ENCODE data around the gene SMARCD2.
"Not testable (repeated sequence)": the region's sequence is repeated elsewhere in the genome, so short reads cannot be mapped to it uniquely, and the experiment has no call there.

SMARCD2 gene

DNA sequence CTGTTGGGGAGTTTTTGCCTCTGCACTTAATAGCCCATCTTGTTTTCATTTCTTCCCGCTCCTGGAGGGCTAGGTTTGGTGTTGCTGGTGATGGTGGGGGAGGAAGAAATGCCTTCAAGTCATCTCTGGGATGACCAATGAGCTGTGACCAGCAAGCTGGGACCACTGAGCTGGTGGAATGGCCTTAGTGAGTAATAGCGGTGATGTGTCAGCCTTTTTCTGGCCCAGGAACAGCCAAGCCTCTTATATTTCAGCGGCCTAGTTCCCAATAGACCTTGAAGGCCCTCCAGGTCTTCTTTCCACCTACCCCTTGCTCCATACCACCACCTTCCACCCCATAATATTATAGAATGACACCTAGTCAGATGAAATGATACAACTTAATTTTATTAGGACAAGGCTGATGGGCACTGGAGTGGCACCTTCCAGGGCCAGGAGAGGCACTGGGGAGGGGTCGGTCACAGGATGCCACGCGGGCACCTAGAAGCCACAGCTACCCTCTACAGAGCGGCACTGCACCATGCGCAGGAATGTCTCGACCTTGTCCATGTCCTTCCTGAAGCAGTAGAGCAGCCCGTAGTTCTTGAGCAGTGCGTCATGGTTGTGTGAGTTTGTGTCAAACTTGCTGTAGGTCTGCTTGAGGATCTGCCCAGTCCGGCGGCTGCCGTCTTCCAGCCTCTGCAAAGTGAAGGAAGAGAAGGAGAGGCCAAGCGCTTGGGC is 29.3 kb upstream of the SMARCD2 start:
- H3K4me3 ChIP-seq (ENCODE audit: low read depth, low read length); DNase-seq (ENCODE audit: low read depth, low spot score); in situ Hi-C loops (cut with HindIII; ENCODE audit: low sequenced_read_pairs): not testable (repeated sequence)

DNA sequence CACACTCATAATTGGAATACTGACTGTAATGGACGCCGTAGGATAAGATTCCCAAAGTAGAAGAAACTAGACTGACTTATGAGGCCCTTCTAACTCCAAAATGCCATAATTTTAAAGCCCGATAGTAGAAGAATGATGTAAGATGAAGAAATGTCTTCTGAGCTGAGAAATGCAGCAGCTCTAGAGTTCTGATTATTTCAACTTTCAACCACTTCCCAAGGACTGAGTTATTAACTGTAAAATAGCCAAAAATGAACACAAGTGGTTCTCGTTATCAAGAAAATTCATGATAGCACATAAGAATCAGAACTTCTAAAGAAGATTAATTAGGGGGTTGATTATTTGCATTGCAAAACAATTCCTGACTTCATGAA is 27.8 kb upstream of the SMARCD2 start:
- in situ Hi-C loops (cut with HindIII; ENCODE audit: low sequenced_read_pairs), result not testable (repeated sequence)

DNA sequence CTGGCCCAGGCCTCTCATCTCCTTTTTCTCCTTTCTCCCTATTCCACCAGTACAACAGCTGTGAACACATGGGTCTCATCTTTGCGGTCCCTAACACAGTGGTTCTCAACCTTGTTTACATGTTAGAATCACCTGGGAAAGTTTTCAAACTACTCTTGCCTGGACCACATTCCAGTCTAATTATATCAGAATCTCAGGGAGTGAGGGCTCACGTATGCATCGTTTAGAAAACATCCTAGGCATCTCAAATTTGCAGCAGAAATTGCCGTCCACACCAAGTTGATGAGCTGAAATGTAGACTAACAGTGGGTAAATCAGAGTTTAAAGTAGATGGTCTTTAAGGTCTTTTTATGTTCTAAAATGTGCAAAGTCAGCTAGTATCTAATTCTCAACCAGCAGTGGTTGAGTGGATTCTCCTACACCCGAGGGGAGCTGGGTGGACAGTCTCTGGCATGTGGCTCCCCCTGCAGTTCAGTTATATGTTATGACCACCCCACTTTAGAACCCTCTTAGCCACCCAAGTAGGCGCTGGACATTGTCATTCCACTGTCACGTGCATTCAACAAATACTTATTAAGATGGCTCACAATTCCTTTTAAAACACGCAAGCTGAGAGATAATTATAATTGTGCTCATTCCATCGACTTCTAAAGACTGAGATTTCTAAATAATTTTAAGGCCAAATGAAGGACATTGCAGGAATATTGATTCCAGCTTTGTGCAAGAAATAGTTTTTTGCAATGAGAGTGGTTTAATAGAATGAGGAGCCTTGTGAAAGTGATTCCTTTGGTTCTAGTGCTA is 27.2 kb upstream of the SMARCD2 start:
- DNase-seq (ENCODE audit: low read depth, low spot score); in situ Hi-C loops (cut with HindIII; ENCODE audit: low sequenced_read_pairs); H3K4me3 ChIP-seq (ENCODE audit: low read depth, low read length): not testable (repeated sequence)
- TF ChIP-seq, protein P1, sequence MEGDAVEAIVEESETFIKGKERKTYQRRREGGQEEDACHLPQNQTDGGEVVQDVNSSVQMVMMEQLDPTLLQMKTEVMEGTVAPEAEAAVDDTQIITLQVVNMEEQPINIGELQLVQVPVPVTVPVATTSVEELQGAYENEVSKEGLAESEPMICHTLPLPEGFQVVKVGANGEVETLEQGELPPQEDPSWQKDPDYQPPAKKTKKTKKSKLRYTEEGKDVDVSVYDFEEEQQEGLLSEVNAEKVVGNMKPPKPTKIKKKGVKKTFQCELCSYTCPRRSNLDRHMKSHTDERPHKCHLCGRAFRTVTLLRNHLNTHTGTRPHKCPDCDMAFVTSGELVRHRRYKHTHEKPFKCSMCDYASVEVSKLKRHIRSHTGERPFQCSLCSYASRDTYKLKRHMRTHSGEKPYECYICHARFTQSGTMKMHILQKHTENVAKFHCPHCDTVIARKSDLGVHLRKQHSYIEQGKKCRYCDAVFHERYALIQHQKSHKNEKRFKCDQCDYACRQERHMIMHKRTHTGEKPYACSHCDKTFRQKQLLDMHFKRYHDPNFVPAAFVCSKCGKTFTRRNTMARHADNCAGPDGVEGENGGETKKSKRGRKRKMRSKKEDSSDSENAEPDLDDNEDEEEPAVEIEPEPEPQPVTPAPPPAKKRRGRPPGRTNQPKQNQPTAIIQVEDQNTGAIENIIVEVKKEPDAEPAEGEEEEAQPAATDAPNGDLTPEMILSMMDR (IDR thresholded peaks at IDR 0.05; ENCODE audit: low read depth, low read length), result peak; percentile 23

More for the DNA sequence above, 27.8 kb upstream of the SMARCD2 start:
- not testable (repeated sequence) for H3K4me3 ChIP-seq (ENCODE audit: low read depth, low read length); DNase-seq (ENCODE audit: low read depth, low spot score)

DNA sequence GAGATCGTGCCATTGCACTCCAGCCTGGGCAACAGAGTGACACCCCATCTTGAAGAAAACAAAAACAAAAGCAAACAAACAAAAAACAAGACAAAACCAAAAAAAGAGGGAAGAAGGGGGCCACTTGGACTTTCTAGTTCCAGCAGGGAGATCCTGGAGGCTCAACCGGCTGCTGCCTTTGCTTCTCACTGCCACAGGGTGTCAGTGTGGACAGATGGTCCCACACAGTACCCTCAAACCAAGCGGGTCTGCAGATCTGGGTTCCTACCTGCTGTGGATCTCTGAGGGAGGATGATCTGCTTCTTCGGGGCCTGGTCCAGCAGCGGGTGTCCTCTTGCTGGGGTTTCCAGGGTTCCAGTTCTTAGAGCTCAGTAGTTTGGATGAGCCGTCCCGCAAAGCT is 24.1 kb upstream of the SMARCD2 start:
- H3K4me3 ChIP-seq (ENCODE audit: low read depth, low read length); in situ Hi-C loops (cut with HindIII; ENCODE audit: low sequenced_read_pairs); DNase-seq (ENCODE audit: low read depth, low spot score): not testable (repeated sequence)
- TF ChIP-seq, protein P1 (IDR thresholded peaks at IDR 0.05; ENCODE audit: low read depth, low read length), result peak; percentile 22

DNA sequence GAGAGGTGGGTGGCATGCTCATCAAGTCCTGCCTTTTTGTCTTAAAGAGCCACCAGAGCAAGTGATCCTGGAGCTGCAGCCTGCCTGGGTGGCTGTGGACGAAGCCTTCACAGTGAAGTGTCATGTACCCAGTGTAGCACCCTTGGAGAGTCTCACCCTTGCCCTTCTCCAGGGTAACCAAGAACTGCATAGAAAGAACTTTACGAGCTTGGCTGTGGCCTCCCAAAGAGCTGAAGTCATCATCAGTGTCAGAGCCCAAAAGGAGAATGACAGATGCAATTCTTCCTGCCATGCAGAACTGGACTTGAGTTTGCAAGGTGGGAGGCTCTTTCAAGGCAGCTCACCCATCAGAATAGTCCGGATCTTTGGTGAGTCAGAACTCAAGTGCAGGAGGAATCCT is 16.8 kb upstream of the SMARCD2 start:
- H3K4me3 ChIP-seq (ENCODE audit: low read depth, low read length), result no peak overlapping the region
- in situ Hi-C loops (cut with HindIII; ENCODE audit: low sequenced_read_pairs), result no loop called here
- no peak for DNase-seq (ENCODE audit: low read depth, low spot score)
- TF ChIP-seq, protein P1 (IDR thresholded peaks at IDR 0.05; ENCODE audit: low read depth, low read length), result no peak

DNA sequence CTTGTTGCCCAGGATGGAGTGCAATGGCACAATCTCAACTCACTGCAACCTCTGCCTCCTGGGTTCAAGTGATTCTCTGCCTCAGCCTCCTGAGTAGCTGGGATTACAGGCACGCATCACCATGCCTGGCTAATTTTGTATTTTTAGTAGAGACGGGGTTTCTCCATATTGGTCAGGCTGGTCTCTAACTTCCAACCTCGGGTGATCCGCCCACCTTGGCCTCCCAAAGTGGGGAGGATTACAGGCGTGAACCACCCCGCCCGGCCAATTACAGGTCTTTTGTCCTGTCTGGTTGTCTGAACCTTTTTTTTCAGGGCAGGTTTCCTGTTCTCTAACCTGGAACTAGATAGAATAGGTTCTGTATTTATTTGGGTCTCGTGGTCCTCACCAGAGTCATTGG is 13.9 kb upstream of the SMARCD2 start:
- H3K4me3 ChIP-seq (ENCODE audit: low read depth, low read length); in situ Hi-C loops (cut with HindIII; ENCODE audit: low sequenced_read_pairs); DNase-seq (ENCODE audit: low read depth, low spot score): not testable (repeated sequence)

DNA sequence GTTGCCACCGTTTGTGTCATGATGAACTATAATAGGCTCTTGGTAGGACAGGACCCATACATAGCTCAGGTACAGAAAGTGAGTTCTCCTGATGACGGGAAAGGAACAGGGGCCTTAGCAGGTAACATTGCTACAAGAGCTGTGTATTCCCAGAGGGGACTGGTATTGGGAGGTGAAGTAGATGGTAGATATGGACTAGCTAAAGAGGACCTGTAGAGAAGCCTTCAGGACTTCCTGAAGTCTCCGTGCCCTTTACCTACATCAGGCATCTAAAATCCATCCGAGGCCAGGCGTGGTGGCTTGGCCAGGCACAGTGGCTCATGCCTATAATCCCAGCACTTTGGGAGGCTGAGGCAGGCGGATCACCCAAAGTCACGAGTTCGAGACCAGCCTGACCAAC is 12.7 kb upstream of the SMARCD2 start:
- TF ChIP-seq, protein P1 (IDR thresholded peaks at IDR 0.05; ENCODE audit: low read depth, low read length), result no peak
- in situ Hi-C loops (cut with HindIII; ENCODE audit: low sequenced_read_pairs), result no loop called here
- H3K4me3 ChIP-seq (ENCODE audit: low read depth, low read length), result no peak overlapping the region
- no peak for DNase-seq (ENCODE audit: low read depth, low spot score)

DNA sequence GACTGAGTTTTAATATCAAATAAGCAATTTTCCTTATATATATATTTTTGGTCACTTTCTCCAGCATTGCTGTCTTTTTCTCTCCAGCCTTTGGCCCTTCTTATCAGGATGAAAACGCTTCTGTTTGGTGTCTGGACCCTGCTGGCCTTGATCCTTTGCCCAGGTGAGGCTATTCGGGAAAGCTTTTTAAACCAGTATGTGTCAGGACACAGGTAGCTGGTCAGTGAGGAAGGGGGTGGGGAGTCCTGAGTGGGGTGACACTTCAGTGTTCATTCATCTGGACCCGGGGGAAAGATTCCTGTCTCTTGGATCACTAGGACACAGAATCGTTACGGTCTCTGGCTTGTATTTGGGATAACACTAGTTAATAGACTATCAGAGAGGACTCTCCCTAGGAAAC is 12.2 kb upstream of the SMARCD2 start:
- DNase-seq (ENCODE audit: low read depth, low spot score), result no peak
- no peak overlapping the region for H3K4me3 ChIP-seq (ENCODE audit: low read depth, low read length)
- in situ Hi-C loops (cut with HindIII; ENCODE audit: low sequenced_read_pairs), result no loop called here
- TF ChIP-seq, protein P1 (IDR thresholded peaks at IDR 0.05; ENCODE audit: low read depth, low read length), result no peak

Data from astrocyte of the spinal cord (primary cell).